ENCODE data around the gene LIMA1.
"Not testable (repeated sequence)": the region's sequence is repeated elsewhere in the genome, so short reads cannot be mapped to it uniquely, and the experiment has no call there.

LIMA1 gene

DNA sequence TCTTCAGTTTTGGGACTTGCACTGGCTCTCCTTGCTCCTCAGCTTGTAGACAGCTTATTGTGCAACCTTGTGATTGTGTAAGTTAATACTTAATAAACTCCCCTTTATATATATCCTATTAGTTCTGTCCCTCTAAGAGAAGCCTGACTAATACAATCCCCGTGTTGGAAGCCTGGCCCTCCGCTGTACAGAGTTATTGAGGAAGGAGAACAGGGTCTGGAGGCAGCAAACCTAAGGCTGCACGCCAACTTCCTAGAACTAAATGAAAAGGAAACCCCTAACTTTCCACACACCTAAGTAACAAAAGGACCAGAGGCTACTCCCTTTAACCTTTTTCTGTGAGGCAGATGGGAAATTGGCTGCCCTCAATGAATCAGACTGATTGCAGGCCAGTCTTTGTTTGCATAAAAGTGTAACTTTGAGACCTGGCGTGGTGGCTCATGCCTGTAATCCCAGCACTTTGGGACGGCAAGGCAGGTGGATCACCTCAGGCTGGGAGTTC, 42.6 kb upstream of the LIMA1 start:
- H4K12ac ChIP-seq (ENCODE audit: low read depth, low read length): no peak overlapping the region
- H3K14ac ChIP-seq (ENCODE audit: low read length): no peak overlapping the region
- no peak overlapping the region for H2BK12ac ChIP-seq (ENCODE audit: low read length)
- no peak overlapping the region for H3K18ac ChIP-seq (ENCODE audit: low read length)
- no peak overlapping the region for H2AK5ac ChIP-seq (ENCODE audit: low read length)
- no peaks in the 10 kb centered on the region for H3K36me3 ChIP-seq (ENCODE audit: control insufficient read depth in 1 of 2, insufficient read depth in 2 of 2, low read length in 2 of 2)
- no peak overlapping the region for H3K4ac ChIP-seq (ENCODE audit: low read depth, low read length)
- H2AFZ ChIP-seq (ENCODE audit: insufficient read depth, low read length, poor library complexity): no peak overlapping the region
- H3K4me2 ChIP-seq (ENCODE audit: low read length): no peak overlapping the region
- no peaks in the 10 kb centered on the region for H3K79me2 ChIP-seq (ENCODE audit: control insufficient read depth, insufficient read depth, low read length, poor library complexity)
- H3K4me1 ChIP-seq (ENCODE audit: control insufficient read depth in 1 of 2, insufficient read depth in 2 of 2, low read length in 2 of 2): no peaks in the 10 kb centered on the region
- no peak overlapping the region for H3K4me3 ChIP-seq (ENCODE audit: low read depth, low read length)
- WGBS (ENCODE audit: extremely low coverage, insufficient coverage, insufficient read length): no CpG with 5 or more reads among the region's 5 CpGs
- H4K8ac ChIP-seq (ENCODE audit: low read depth, low read length): no peak overlapping the region
- H3K79me1 ChIP-seq (ENCODE audit: low read length): no peaks in the 10 kb centered on the region
- H3K27me3 ChIP-seq (ENCODE audit: insufficient read depth, low read length): no peaks in the 10 kb centered on the region
- no peak overlapping the region for H3K27ac ChIP-seq (ENCODE audit: low read depth, low read length)
- no peak overlapping the region for H2BK5ac ChIP-seq (ENCODE audit: low read depth, low read length, poor library complexity)
- H3K9me3 ChIP-seq (ENCODE audit: insufficient read depth, low read depth, low read length): peaks cover 4% of the 10 kb centered on the region
- no peak overlapping the region for H2BK120ac ChIP-seq (ENCODE audit: insufficient read depth, low read length, poor library complexity)
- H3K9ac ChIP-seq (ENCODE audit: low read length): no peak overlapping the region
- H4K91ac ChIP-seq (ENCODE audit: low read depth, low read length): no peak overlapping the region
- H3K23ac ChIP-seq (ENCODE audit: low read length): no peak overlapping the region
- no peak for DNase-seq

DNA sequence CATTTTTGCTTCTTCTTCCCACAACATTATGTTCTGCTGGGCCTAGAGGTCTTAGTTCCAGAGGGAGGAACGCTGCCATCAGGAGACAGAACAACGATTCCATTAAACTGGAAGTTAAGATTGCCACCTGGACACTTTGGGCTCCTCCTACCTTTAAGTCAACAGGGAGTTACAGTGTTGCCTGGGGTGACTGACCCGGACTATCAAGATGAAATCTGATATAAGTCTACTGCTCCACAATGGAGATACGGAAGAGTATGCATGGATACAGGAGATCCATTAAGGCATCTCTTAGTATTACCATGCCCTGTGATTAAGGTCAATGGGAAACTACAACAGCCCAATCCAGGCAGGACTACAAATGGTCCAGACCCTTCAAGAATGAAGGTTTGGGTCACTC, 41.5 kb upstream of the LIMA1 start:
- H2BK120ac ChIP-seq (ENCODE audit: insufficient read depth, low read length, poor library complexity); H3K9ac ChIP-seq (ENCODE audit: low read length); H3K36me3 ChIP-seq (ENCODE audit: control insufficient read depth in 1 of 2, insufficient read depth in 2 of 2, low read length in 2 of 2); H3K14ac ChIP-seq (ENCODE audit: low read length); H3K9me3 ChIP-seq (ENCODE audit: insufficient read depth, low read depth, low read length); H3K27me3 ChIP-seq (ENCODE audit: insufficient read depth, low read length); H3K23ac ChIP-seq (ENCODE audit: low read length); H4K91ac ChIP-seq (ENCODE audit: low read depth, low read length); H3K4me3 ChIP-seq (ENCODE audit: low read depth, low read length); H2BK12ac ChIP-seq (ENCODE audit: low read length); H2AK5ac ChIP-seq (ENCODE audit: low read length); H3K79me2 ChIP-seq (ENCODE audit: control insufficient read depth, insufficient read depth, low read length, poor library complexity); H3K79me1 ChIP-seq (ENCODE audit: low read length); H3K4ac ChIP-seq (ENCODE audit: low read depth, low read length); H2BK5ac ChIP-seq (ENCODE audit: low read depth, low read length, poor library complexity); H4K8ac ChIP-seq (ENCODE audit: low read depth, low read length); DNase-seq; H3K18ac ChIP-seq (ENCODE audit: low read length); H3K4me2 ChIP-seq (ENCODE audit: low read length); H3K27ac ChIP-seq (ENCODE audit: low read depth, low read length); H4K12ac ChIP-seq (ENCODE audit: low read depth, low read length); H2AFZ ChIP-seq (ENCODE audit: insufficient read depth, low read length, poor library complexity); H3K4me1 ChIP-seq (ENCODE audit: control insufficient read depth in 1 of 2, insufficient read depth in 2 of 2, low read length in 2 of 2): not testable (repeated sequence)
- no CpG with 5 or more reads among the region's 4 CpGs for WGBS (ENCODE audit: extremely low coverage, insufficient coverage, insufficient read length)

DNA sequence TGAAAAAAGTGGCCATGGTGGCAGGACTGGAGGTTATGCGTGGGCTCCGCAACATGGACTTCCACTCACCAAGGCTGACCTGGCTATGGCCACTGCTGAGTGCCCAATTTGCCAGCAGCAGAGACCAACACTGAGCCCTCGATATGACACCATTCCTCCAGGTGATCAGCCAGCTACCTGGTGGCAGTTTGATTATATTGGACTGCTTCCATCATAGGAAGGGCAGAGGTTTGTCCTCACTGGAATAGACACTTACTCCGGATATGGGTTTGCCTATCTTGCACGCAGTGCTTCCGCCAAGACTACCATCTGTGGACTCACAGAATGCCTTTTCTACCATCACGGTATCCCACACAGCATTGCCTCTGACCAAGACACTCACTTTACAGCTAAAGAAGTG, 40.8 kb upstream of the LIMA1 start:
- H3K79me1 ChIP-seq (ENCODE audit: low read length); H3K79me2 ChIP-seq (ENCODE audit: control insufficient read depth, insufficient read depth, low read length, poor library complexity); H3K9ac ChIP-seq (ENCODE audit: low read length); H3K36me3 ChIP-seq (ENCODE audit: control insufficient read depth in 1 of 2, insufficient read depth in 2 of 2, low read length in 2 of 2); H3K4me1 ChIP-seq (ENCODE audit: control insufficient read depth in 1 of 2, insufficient read depth in 2 of 2, low read length in 2 of 2); H3K9me3 ChIP-seq (ENCODE audit: insufficient read depth, low read depth, low read length); H3K27ac ChIP-seq (ENCODE audit: low read depth, low read length); H3K14ac ChIP-seq (ENCODE audit: low read length); H4K12ac ChIP-seq (ENCODE audit: low read depth, low read length); H2BK12ac ChIP-seq (ENCODE audit: low read length); H3K4ac ChIP-seq (ENCODE audit: low read depth, low read length); H4K91ac ChIP-seq (ENCODE audit: low read depth, low read length); H3K4me3 ChIP-seq (ENCODE audit: low read depth, low read length); H2AFZ ChIP-seq (ENCODE audit: insufficient read depth, low read length, poor library complexity); H3K18ac ChIP-seq (ENCODE audit: low read length); H2BK5ac ChIP-seq (ENCODE audit: low read depth, low read length, poor library complexity); H4K8ac ChIP-seq (ENCODE audit: low read depth, low read length); H3K4me2 ChIP-seq (ENCODE audit: low read length); H2BK120ac ChIP-seq (ENCODE audit: insufficient read depth, low read length, poor library complexity); DNase-seq; H2AK5ac ChIP-seq (ENCODE audit: low read length); H3K23ac ChIP-seq (ENCODE audit: low read length); H3K27me3 ChIP-seq (ENCODE audit: insufficient read depth, low read length): not testable (repeated sequence)
- WGBS (ENCODE audit: extremely low coverage, insufficient coverage, insufficient read length): no CpG with 5 or more reads among the region's 7 CpGs

DNA sequence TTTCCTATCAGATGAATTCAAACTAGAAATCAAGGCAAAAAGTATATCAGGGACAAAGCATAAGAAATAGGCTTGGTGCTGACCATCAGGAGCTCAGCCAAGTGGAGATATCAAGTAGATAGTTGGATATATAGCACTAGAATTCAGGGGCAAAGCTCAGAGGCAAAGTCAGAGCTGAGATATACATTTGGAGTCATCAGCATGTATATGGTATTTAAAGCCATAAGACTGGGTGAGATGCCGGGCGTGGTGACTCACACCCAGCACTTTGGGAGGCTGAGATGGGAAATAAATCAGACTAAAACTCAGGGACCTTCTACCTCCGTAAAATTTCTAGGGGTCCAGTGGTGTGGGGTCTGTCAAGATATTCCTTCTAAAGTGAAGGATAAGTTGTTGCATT, 38.9 kb upstream of the LIMA1 start:
- H2BK5ac ChIP-seq (ENCODE audit: low read depth, low read length, poor library complexity): no peak overlapping the region
- H3K4ac ChIP-seq (ENCODE audit: low read depth, low read length): no peak overlapping the region
- no peak overlapping the region for H3K4me2 ChIP-seq (ENCODE audit: low read length)
- no CpG with 5 or more reads among the region's 3 CpGs for WGBS (ENCODE audit: extremely low coverage, insufficient coverage, insufficient read length)
- no peak overlapping the region for H4K8ac ChIP-seq (ENCODE audit: low read depth, low read length)
- no peak overlapping the region for H2BK120ac ChIP-seq (ENCODE audit: insufficient read depth, low read length, poor library complexity)
- no peak overlapping the region for H2AFZ ChIP-seq (ENCODE audit: insufficient read depth, low read length, poor library complexity)
- no peaks in the 10 kb centered on the region for H3K4me1 ChIP-seq (ENCODE audit: control insufficient read depth in 1 of 2, insufficient read depth in 2 of 2, low read length in 2 of 2)
- no peaks in the 10 kb centered on the region for H3K36me3 ChIP-seq (ENCODE audit: control insufficient read depth in 1 of 2, insufficient read depth in 2 of 2, low read length in 2 of 2)
- peaks cover 4% of the 10 kb centered on the region for H3K9me3 ChIP-seq (ENCODE audit: insufficient read depth, low read depth, low read length)
- H3K79me1 ChIP-seq (ENCODE audit: low read length): no peaks in the 10 kb centered on the region
- no peak overlapping the region for H3K27ac ChIP-seq (ENCODE audit: low read depth, low read length)
- no peak overlapping the region for H3K14ac ChIP-seq (ENCODE audit: low read length)
- no peak overlapping the region for H2BK12ac ChIP-seq (ENCODE audit: low read length)
- H3K27me3 ChIP-seq (ENCODE audit: insufficient read depth, low read length): no peaks in the 10 kb centered on the region
- H4K12ac ChIP-seq (ENCODE audit: low read depth, low read length): no peak overlapping the region
- no peak overlapping the region for H2AK5ac ChIP-seq (ENCODE audit: low read length)
- H3K23ac ChIP-seq (ENCODE audit: low read length): no peak overlapping the region
- peak in 1 of 2 donors; percentile 38 for DNase-seq
- H3K4me3 ChIP-seq (ENCODE audit: low read depth, low read length): no peak overlapping the region
- no peak overlapping the region for H4K91ac ChIP-seq (ENCODE audit: low read depth, low read length)
- H3K18ac ChIP-seq (ENCODE audit: low read length): no peak overlapping the region
- H3K9ac ChIP-seq (ENCODE audit: low read length): no peak overlapping the region
- no peaks in the 10 kb centered on the region for H3K79me2 ChIP-seq (ENCODE audit: control insufficient read depth, insufficient read depth, low read length, poor library complexity)
